K562 (cell line): ENCODE results near the gene ACOT7.

Experiments
- EZH2 ChIP-seq: IDR thresholded peaks from 2 replicates; pipeline ENCODE4 v1.6.1; 2012; ENCODE audit warnings: low read depth, mild to moderate bottlenecking, inconsistent platforms, low read length, borderline replicate concordance
- HDAC2 ChIP-seq: fragments of 450-650 bp; IDR thresholded peaks from 2 replicates; pipeline ENCODE4 v1.6.1; 2016; ENCODE audit warnings: mild to moderate bottlenecking
- NFRKB ChIP-seq: fragments of 450-650 bp; IDR thresholded peaks from 2 replicates; pipeline ENCODE4 v1.6.1; 2016; ENCODE audit warnings: low read depth
- POLR2AphosphoS5 ChIP-seq: IDR thresholded peaks from 2 replicates; pipeline ENCODE4 v1.6.1; 2011; ENCODE audit warnings: mild to moderate bottlenecking, low read depth, low read length, moderate library complexity; ENCODE audit not compliant: control insufficient read depth, insufficient read depth
- TF ChIP-seq, protein P1 (sequence below): fragments of 450-650 bp; formaldehyde crosslinking; IDR thresholded peaks from 2 replicates; pipeline ENCODE4 v1.4.0; 2022; ENCODE audit warnings: missing genetic modification characterization
- TF ChIP-seq, protein P2 (sequence below): fragments of 450-650 bp; IDR thresholded peaks from 2 replicates; pipeline ENCODE4 v1.6.1; 2017; ENCODE audit warnings: antibody characterized with exemption
- TF ChIP-seq, protein P3 (sequence below), 3 experiments: IDR thresholded peaks in 2 of 3; conservative IDR thresholded peaks in 1 of 3; 2 replicates each; pipeline ENCODE4 v1.5.1; 2011 to 2012; ENCODE audit warnings: low read length in 3 of 3, mild to moderate bottlenecking in 3 of 3, control low read depth in 2 of 3, improper control_type of control experiment in 1 of 3, inconsistent platforms in 1 of 3, low read depth in 1 of 3, mixed read lengths in 1 of 3, moderate library complexity in 1 of 3; ENCODE audit not compliant: insufficient read depth in 2 of 3

DNA sequence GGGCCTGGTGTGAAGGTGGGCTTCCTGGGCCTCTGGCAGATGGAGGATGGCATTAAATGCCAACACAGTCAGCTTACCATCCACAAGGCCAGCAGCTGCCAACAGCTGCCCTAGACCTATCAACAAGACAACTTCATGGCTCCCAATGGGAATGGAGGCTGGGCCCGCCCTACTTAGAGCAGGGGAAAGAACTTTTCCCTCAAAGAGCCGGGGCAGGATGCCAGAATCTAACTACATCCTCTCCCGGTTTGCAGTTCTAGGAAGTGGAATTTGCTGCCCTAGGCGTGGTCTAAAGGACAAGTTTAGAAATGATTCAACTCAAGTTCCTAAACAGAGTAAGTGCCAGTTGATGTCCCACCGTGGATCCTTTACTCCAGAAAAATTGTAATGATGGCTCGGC is 170.9 kb downstream of the ACOT7 start:
- TF ChIP-seq, protein P1, sequence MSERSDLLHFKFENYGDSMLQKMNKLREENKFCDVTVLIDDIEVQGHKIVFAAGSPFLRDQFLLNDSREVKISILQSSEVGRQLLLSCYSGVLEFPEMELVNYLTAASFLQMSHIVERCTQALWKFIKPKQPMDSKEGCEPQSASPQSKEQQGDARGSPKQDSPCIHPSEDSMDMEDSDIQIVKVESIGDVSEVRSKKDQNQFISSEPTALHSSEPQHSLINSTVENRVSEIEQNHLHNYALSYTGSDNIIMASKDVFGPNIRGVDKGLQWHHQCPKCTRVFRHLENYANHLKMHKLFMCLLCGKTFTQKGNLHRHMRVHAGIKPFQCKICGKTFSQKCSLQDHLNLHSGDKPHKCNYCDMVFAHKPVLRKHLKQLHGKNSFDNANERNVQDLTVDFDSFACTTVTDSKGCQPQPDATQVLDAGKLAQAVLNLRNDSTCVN (CRISPR knock-in tag), result no peak
- TF ChIP-seq EZH2 (no peak), NFRKB (no peak), POLR2AphosphoS5 (no peak), HDAC2 (no peak)
- TF ChIP-seq, protein P2, sequence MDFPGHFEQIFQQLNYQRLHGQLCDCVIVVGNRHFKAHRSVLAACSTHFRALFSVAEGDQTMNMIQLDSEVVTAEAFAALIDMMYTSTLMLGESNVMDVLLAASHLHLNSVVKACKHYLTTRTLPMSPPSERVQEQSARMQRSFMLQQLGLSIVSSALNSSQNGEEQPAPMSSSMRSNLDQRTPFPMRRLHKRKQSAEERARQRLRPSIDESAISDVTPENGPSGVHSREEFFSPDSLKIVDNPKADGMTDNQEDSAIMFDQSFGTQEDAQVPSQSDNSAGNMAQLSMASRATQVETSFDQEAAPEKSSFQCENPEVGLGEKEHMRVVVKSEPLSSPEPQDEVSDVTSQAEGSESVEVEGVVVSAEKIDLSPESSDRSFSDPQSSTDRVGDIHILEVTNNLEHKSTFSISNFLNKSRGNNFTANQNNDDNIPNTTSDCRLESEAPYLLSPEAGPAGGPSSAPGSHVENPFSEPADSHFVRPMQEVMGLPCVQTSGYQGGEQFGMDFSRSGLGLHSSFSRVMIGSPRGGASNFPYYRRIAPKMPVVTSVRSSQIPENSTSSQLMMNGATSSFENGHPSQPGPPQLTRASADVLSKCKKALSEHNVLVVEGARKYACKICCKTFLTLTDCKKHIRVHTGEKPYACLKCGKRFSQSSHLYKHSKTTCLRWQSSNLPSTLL, result no peak
- TF ChIP-seq, protein P3, sequence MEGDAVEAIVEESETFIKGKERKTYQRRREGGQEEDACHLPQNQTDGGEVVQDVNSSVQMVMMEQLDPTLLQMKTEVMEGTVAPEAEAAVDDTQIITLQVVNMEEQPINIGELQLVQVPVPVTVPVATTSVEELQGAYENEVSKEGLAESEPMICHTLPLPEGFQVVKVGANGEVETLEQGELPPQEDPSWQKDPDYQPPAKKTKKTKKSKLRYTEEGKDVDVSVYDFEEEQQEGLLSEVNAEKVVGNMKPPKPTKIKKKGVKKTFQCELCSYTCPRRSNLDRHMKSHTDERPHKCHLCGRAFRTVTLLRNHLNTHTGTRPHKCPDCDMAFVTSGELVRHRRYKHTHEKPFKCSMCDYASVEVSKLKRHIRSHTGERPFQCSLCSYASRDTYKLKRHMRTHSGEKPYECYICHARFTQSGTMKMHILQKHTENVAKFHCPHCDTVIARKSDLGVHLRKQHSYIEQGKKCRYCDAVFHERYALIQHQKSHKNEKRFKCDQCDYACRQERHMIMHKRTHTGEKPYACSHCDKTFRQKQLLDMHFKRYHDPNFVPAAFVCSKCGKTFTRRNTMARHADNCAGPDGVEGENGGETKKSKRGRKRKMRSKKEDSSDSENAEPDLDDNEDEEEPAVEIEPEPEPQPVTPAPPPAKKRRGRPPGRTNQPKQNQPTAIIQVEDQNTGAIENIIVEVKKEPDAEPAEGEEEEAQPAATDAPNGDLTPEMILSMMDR (IDR thresholded peaks at IDR 0.05 in 2 of 3, conservative IDR thresholded peaks at IDR 0.05 in 1 of 3; ENCODE audit: insufficient read depth in 2 of 3, low read depth in 1 of 3, low read length in 3 of 3), result no peak
